SU-DHL-6 (cell line): ENCODE results near the gene CCAR1.

Experiments
- CTCF ChIP-seq: fragments of 200-600 bp; sonication (generic); IDR thresholded peaks from one replicate; pipeline ENCODE4 v1.5.1; 2017; ENCODE audit warnings: antibody characterized with exemption, mild to moderate bottlenecking, low read length, moderate library complexity; ENCODE audit not compliant: insufficient read depth, poor library complexity, severe bottlenecking
- EZH2phosphoT487 ChIP-seq: fragments of 200-600 bp; sonication (generic), shearing (Covaris generic); conservative IDR thresholded peaks from 2 replicates; pipeline ENCODE4 v1.6.1; 2018; ENCODE audit warnings: mild to moderate bottlenecking, antibody characterized with exemption, low read length, moderate library complexity, mixed read lengths

GRCh38 chr10:68837626-68838322 lies 116.7 kb downstream of the CCAR1 start:
- TF ChIP-seq CTCF: no peak
- TF ChIP-seq EZH2phosphoT487: no peak
